Measurements from ENCODE around the gene TUT7. TPM values are rescaled to one million over a fixed set of nuclear protein-coding genes. Genes with fewer than 3 reads are reported as not detected.
"Not testable (repeated sequence)": the region's sequence is repeated elsewhere in the genome, so short reads cannot be mapped to it uniquely, and the experiment has no call there.

Gene TUT7
- total RNA-seq, 2 experiments from 2014 or later: 32.0 to 33.6 TPM

GRCh38 chr9:86389628-86390027, 35.4 kb upstream of the TUT7 start:
- H3K36me3 Mint-ChIP-seq (ENCODE audit: low read depth): no peaks in the 10 kb centered on the region
- TF ChIP-seq, protein P1, sequence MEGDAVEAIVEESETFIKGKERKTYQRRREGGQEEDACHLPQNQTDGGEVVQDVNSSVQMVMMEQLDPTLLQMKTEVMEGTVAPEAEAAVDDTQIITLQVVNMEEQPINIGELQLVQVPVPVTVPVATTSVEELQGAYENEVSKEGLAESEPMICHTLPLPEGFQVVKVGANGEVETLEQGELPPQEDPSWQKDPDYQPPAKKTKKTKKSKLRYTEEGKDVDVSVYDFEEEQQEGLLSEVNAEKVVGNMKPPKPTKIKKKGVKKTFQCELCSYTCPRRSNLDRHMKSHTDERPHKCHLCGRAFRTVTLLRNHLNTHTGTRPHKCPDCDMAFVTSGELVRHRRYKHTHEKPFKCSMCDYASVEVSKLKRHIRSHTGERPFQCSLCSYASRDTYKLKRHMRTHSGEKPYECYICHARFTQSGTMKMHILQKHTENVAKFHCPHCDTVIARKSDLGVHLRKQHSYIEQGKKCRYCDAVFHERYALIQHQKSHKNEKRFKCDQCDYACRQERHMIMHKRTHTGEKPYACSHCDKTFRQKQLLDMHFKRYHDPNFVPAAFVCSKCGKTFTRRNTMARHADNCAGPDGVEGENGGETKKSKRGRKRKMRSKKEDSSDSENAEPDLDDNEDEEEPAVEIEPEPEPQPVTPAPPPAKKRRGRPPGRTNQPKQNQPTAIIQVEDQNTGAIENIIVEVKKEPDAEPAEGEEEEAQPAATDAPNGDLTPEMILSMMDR (IDR thresholded peaks at IDR 0.05): no peak
- POLR2A ChIA-PET: no interaction called here
- H3K4me1 Mint-ChIP-seq (ENCODE audit: low read depth): no peaks in the 10 kb centered on the region
- DNase-seq (no peak), ATAC-seq (no peak)
- no peak overlapping the region for H3K27ac Mint-ChIP-seq
- H3K9me3 Mint-ChIP-seq: peaks cover 3% of the 10 kb centered on the region
- peaks cover 23% of the 10 kb centered on the region for H3K27me3 Mint-ChIP-seq
- intact Hi-C loops (cut with micrococcal nuclease): no loop called here
- CTCF ChIA-PET: no interaction called here
- no peak overlapping the region for H3K4me3 Mint-ChIP-seq

- H3K27me3 Mint-ChIP-seq: peaks cover 21% of the 10 kb centered on the region
- H3K27ac Mint-ChIP-seq: no peak overlapping the region
- H3K36me3 Mint-ChIP-seq (ENCODE audit: low read depth): no peaks in the 10 kb centered on the region
- DNase-seq (no peak), ATAC-seq (no peak)
- H3K9me3 Mint-ChIP-seq: peaks cover 2% of the 10 kb centered on the region
- TF ChIP-seq, protein P1 (IDR thresholded peaks at IDR 0.05): no peak
- no peak overlapping the region for H3K4me3 Mint-ChIP-seq
- intact Hi-C loops (cut with micrococcal nuclease): no loop called here
- POLR2A ChIA-PET: no interaction called here
- CTCF ChIA-PET: no interaction called here
- no peaks in the 10 kb centered on the region for H3K4me1 Mint-ChIP-seq (ENCODE audit: low read depth)
Observed at GRCh38 chr9:86387376-86387775, 33.2 kb upstream of the TUT7 start.

- H3K27me3 Mint-ChIP-seq: peaks cover 16% of the 10 kb centered on the region
- intact Hi-C loops (cut with micrococcal nuclease); ATAC-seq; H3K9me3 Mint-ChIP-seq; H3K36me3 Mint-ChIP-seq (ENCODE audit: low read depth); H3K4me1 Mint-ChIP-seq (ENCODE audit: low read depth); POLR2A ChIA-PET; DNase-seq; H3K4me3 Mint-ChIP-seq; H3K27ac Mint-ChIP-seq: not testable (repeated sequence)
- CTCF ChIA-PET: interaction anchor here (1.6 kb wide), 1 partner anchor 31 kb away, joined by 4 read pairs; no protein-coding TSS in a partner anchor
Observed at GRCh38 chr9:86383000-86383399, 28.8 kb upstream of the TUT7 start.

DNA sequence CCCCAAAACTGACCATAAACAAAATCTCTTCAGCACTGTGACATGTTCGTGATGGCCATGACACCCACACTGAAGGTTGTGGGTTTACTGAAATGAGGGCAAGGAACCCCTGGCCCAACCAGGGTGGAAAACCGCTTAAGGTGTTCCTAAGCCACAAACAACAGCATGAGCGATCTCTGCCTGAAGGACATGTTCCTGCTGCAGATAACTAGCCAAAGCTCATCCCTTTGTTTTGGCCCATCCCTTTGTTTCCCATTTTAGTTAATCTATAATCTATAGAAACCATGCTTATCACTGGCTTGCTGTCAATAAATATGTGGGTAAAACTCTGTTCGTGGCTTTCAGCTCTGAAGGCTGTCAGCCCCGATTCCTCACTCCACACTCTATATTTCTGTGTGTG, 21.8 kb upstream of the TUT7 start:
- H3K27ac Mint-ChIP-seq: no peak overlapping the region
- POLR2A ChIA-PET: no interaction called here
- peaks cover 7% of the 10 kb centered on the region for H3K9me3 Mint-ChIP-seq

DNA sequence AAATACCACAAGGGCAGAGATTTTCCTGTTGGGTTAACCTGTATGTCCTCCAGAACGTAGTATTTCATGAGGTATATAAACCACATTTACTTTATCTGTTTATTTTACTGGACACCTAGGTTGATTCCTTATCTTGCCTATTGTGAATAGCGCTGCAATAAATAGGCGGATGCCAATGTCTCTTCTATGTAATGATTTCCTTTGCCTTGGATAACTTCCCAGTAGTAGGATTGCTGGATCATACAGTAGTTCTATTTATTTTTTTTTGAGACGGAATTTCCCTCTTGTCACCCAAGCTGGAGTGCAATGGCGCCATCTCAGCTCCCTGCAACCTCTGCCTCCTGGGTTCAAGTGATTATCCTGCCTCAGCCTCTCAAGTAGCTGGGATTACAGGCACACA, 15.6 kb upstream of the TUT7 start:
- ChIA-PET POLR2A (interaction anchor here (0.7 kb wide), 1 partner anchor 14 kb away, joined by 3 read pairs; no protein-coding TSS in a partner anchor), CTCF (no interaction called here)
- Mint-ChIP-seq H3K27me3 (peaks cover 8% of the 10 kb centered on the region), H3K9me3 (peaks cover 33% of the 10 kb centered on the region), H3K4me3 (no peak overlapping the region), H3K36me3 (ENCODE audit: low read depth) (peaks cover 9% of the 10 kb centered on the region), H3K4me1 (ENCODE audit: low read depth) (no peaks in the 10 kb centered on the region), H3K27ac (no peak overlapping the region)
- DNase-seq (no peak), ATAC-seq (no peak)
- TF ChIP-seq, protein P1 (IDR thresholded peaks at IDR 0.05): no peak
- intact Hi-C loops (cut with micrococcal nuclease): no loop called here

More for the DNA sequence above, 21.8 kb upstream of the TUT7 start:
- CTCF ChIA-PET: no interaction called here
- ATAC-seq: no peak
- TF ChIP-seq, protein P1 (IDR thresholded peaks at IDR 0.05): no peak
- Mint-ChIP-seq H3K4me1 (ENCODE audit: low read depth) (no peaks in the 10 kb centered on the region), H3K27me3 (peaks cover 9% of the 10 kb centered on the region), H3K4me3 (no peak overlapping the region), H3K36me3 (ENCODE audit: low read depth) (no peaks in the 10 kb centered on the region)
- intact Hi-C loops (cut with micrococcal nuclease): no loop called here
- no peak for DNase-seq
